Transverse colon (tissue), 3 donors: Measurements from ENCODE around the gene OR1J2.

Experiments used
- EP300 ChIP-seq: sonication (generic); formaldehyde crosslinking; IDR thresholded peaks from one replicate; pipeline ENCODE4 v1.6.1; 2017; ENCODE audit warnings: antibody characterized with exemption, low read depth
- TF ChIP-seq, protein P1 (sequence below), 5 experiments: fragments of 200-600 bp in 3 of 5; fragments of 450-650 bp in 2 of 5; sonication (generic) in 3 of 5; IDR thresholded peaks; 1 replicate in 2 of 5; 2 replicates in 3 of 5; pipeline ENCODE4 v1.5.1; 2016 to 2017; ENCODE audit warnings: antibody characterized with exemption in 5 of 5, inconsistent platforms in 3 of 5, mild to moderate bottlenecking in 2 of 5, moderate library complexity in 1 of 5

DNA sequence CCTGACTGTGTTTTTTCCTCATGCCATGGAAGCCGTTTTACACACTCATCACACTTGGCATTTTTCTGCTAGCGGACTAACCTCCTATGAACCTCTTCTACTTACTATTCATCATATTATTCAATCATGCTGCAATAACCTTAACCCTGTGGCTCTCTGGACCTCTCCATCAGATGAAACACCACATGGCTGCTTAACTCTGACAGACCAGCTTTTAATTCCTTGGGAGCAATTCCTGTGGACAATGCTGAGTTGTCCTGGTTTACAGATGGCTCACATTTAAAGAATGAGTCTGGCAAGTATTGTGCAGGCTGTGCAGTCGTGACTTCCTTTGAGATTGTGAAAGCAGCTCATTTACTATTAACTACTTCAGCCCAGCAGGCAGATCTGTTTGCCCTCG, 41.9 kb upstream of the OR1J2 start:
- TF ChIP-seq, protein P1, sequence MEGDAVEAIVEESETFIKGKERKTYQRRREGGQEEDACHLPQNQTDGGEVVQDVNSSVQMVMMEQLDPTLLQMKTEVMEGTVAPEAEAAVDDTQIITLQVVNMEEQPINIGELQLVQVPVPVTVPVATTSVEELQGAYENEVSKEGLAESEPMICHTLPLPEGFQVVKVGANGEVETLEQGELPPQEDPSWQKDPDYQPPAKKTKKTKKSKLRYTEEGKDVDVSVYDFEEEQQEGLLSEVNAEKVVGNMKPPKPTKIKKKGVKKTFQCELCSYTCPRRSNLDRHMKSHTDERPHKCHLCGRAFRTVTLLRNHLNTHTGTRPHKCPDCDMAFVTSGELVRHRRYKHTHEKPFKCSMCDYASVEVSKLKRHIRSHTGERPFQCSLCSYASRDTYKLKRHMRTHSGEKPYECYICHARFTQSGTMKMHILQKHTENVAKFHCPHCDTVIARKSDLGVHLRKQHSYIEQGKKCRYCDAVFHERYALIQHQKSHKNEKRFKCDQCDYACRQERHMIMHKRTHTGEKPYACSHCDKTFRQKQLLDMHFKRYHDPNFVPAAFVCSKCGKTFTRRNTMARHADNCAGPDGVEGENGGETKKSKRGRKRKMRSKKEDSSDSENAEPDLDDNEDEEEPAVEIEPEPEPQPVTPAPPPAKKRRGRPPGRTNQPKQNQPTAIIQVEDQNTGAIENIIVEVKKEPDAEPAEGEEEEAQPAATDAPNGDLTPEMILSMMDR (IDR thresholded peaks at IDR 0.05) = no peak
- no peak for TF ChIP-seq EP300
